Mononuclear cell (primary cell): ENCODE measurements around the gene RHOBTB1. TPM values are rescaled to one million over a fixed set of nuclear protein-coding genes. Genes with fewer than 3 reads are reported as not detected.
A peak's percentile ranks its signal among the peaks of the same experiment; 100 is the strongest.

Experiments
- H3K27me3 ChIP-seq: 2 replicates; pipeline ENCODE4 v1.6.0; 2011; ENCODE audit warnings: low read length, control low read depth; ENCODE audit not compliant: insufficient read depth
- H3K4me1 ChIP-seq: 2 replicates; pipeline ENCODE4 v1.5.1; 2011; ENCODE audit warnings: mild to moderate bottlenecking, low read length, control low read depth; ENCODE audit not compliant: insufficient read depth
- H3K4me3 ChIP-seq: 2 replicates; pipeline ENCODE4 v1.5.1; 2011; ENCODE audit warnings: mild to moderate bottlenecking, low read length, moderate library complexity
- H3K9me3 ChIP-seq: 2 replicates; pipeline ENCODE4 v1.5.1; 2011; ENCODE audit warnings: low read depth, mild to moderate bottlenecking, control low read depth, low read length
- total RNA-seq: library from RNA; depleted of rRNA; stranded (reverse); fragments of >200 nt; gene quantifications from one replicate; pipeline ENCODE4 v1.2.3, GENCODE V29; 2012

The RHOBTB1 gene
- total RNA-seq, 1 donor: 4.1 TPM

- Histone ChIP-seq H3K4me3 (no peak overlapping the region), H3K27me3 (no peaks in the 10 kb centered on the region), H3K9me3 (no peaks in the 10 kb centered on the region), H3K4me1 (no peaks in the 10 kb centered on the region)
These were observed 11.3 kb upstream of the RHOBTB1 start for GRCh38 chr10:60955316-60955715.

GRCh38 chr10:60954035-60954434 is 10.1 kb upstream of the RHOBTB1 start:
- H3K27me3 ChIP-seq: no peaks in the 10 kb centered on the region
- H3K4me3 ChIP-seq: no peak overlapping the region
- no peaks in the 10 kb centered on the region for H3K4me1 ChIP-seq
- H3K9me3 ChIP-seq: no peaks in the 10 kb centered on the region

GRCh38 chr10:60953420-60953819 is 9.4 kb upstream of the RHOBTB1 start:
- no peak overlapping the region for H3K4me3 ChIP-seq
- no peaks in the 10 kb centered on the region for H3K4me1 ChIP-seq
- H3K9me3 ChIP-seq: no peaks in the 10 kb centered on the region
- peaks cover 1% of the 10 kb centered on the region for H3K27me3 ChIP-seq

- no peak overlapping the region for H3K4me3 ChIP-seq
These were observed 8.8 kb upstream of the RHOBTB1 start for GRCh38 chr10:60952846-60953220.

GRCh38 chr10:60952067-60952845 is 8.3 kb upstream of the RHOBTB1 start:
- Histone ChIP-seq H3K4me1 (no peaks in the 10 kb centered on the region), H3K27me3 (peaks cover 3% of the 10 kb centered on the region), H3K4me3 (no peak overlapping the region), H3K9me3 (no peaks in the 10 kb centered on the region)

More at GRCh38 chr10:60952846-60953220, 8.8 kb upstream of the RHOBTB1 start:
- no peaks in the 10 kb centered on the region for H3K4me1 ChIP-seq
- no peaks in the 10 kb centered on the region for H3K9me3 ChIP-seq
- H3K27me3 ChIP-seq: peaks cover 3% of the 10 kb centered on the region

- Histone ChIP-seq H3K9me3 (no peaks in the 10 kb centered on the region), H3K27me3 (peaks cover 3% of the 10 kb centered on the region), H3K4me1 (no peaks in the 10 kb centered on the region), H3K4me3 (no peak overlapping the region)
These were observed 7.3 kb upstream of the RHOBTB1 start for GRCh38 chr10:60951272-60951724.

GRCh38 chr10:60950300-60950699 is 6.3 kb upstream of the RHOBTB1 start:
- Histone ChIP-seq H3K9me3 (no peaks in the 10 kb centered on the region), H3K27me3 (peaks cover 7% of the 10 kb centered on the region), H3K4me3 (no peak overlapping the region), H3K4me1 (no peaks in the 10 kb centered on the region)

- Histone ChIP-seq H3K4me1 (peaks cover 9% of the 10 kb centered on the region), H3K9me3 (no peaks in the 10 kb centered on the region), H3K4me3 (no peak overlapping the region), H3K27me3 (peaks cover 14% of the 10 kb centered on the region)
These were observed 4.9 kb upstream of the RHOBTB1 start for GRCh38 chr10:60948851-60949250.

GRCh38 chr10:60944910-60945297 is 919 bp upstream of the RHOBTB1 start:
- Histone ChIP-seq H3K4me3 (peak overlapping the region; percentile 42), H3K9me3 (no peaks in the 10 kb centered on the region), H3K27me3 (peaks cover 14% of the 10 kb centered on the region), H3K4me1 (peaks cover 21% of the 10 kb centered on the region)

- H3K27me3 ChIP-seq: peaks cover 13% of the 10 kb centered on the region
- H3K4me1 ChIP-seq: peaks cover 21% of the 10 kb centered on the region
- H3K9me3 ChIP-seq: no peaks in the 10 kb centered on the region
- peak overlapping the region; percentile 42 for H3K4me3 ChIP-seq
These were observed 498 bp downstream of the RHOBTB1 start for GRCh38 chr10:60943316-60944057.

- Histone ChIP-seq H3K9me3 (no peaks in the 10 kb centered on the region), H3K4me3 (peak overlapping the region; percentile 42), H3K27me3 (peaks cover 10% of the 10 kb centered on the region)
These were observed 1.1 kb downstream of the RHOBTB1 start for GRCh38 chr10:60942788-60943315.

GRCh38 chr10:60942134-60942787 is 1.7 kb downstream of the RHOBTB1 start:
- peaks cover 10% of the 10 kb centered on the region for H3K27me3 ChIP-seq
- no peaks in the 10 kb centered on the region for H3K9me3 ChIP-seq
- H3K4me1 ChIP-seq: peaks cover 21% of the 10 kb centered on the region
- no peak overlapping the region for H3K4me3 ChIP-seq

More at GRCh38 chr10:60942788-60943315, 1.1 kb downstream of the RHOBTB1 start:
- peaks cover 21% of the 10 kb centered on the region for H3K4me1 ChIP-seq

- H3K9me3 ChIP-seq: no peaks in the 10 kb centered on the region
- H3K27me3 ChIP-seq: peaks cover 8% of the 10 kb centered on the region
- no peak overlapping the region for H3K4me3 ChIP-seq
These were observed 3.5 kb downstream of the RHOBTB1 start for GRCh38 chr10:60940446-60940845.

GRCh38 chr10:60937784-60938654 is 6.0 kb downstream of the RHOBTB1 start:
- Histone ChIP-seq H3K27me3 (no peaks in the 10 kb centered on the region), H3K9me3 (no peaks in the 10 kb centered on the region), H3K4me3 (no peak overlapping the region), H3K4me1 (peaks cover 6% of the 10 kb centered on the region)

More at GRCh38 chr10:60940446-60940845, 3.5 kb downstream of the RHOBTB1 start:
- peaks cover 21% of the 10 kb centered on the region for H3K4me1 ChIP-seq
